GM19099 (cell line): ENCODE measurements around the gene GALNT6.

Experiments
- POLR2A ChIP-seq: IDR thresholded peaks from 3 replicates; pipeline ENCODE4 v1.6.1; 2011; ENCODE audit warnings: low read depth; ENCODE audit not compliant: insufficient read length; ENCODE audit errors: extremely low read depth

Gene GALNT6

DNA sequence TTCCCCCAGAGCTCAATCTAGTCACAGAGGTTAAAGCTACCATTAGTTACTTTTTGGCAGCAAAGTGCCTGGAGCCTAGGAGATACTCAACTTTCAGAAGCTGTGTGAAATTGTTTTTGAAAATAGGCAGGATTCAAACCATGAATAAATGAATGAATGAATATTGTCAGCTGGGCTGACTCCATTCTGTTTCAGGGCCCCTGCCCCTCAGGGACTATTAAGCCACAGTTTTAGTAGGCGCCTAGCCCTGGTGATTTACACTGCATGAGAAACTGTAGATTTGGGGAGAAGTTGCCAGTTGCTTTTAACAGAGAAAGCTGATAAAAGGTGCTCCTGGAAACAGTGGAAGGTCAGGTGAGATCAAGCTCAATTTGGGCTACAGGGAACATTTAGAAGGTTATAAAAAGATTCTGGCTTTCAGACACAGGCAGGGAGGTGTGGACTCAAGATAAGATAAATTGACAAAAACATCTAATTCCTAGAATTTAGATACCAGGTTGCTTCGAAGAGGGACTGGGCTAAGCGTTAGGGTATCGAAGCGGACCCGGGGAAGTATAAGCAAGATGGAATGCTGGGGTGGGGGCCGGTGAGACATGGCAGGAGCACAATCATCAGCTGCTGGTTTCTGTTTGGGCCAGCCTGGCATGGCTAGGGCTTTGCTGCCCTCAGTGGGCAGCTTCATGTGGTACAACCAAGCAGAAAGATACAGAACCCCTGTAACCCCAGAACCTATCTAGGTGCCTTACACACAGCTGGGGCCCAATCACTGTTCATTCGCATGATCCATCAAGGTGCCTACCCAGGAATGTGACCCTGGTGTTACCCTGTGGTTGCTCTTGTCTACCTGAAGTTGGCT lies 29.8 kb downstream of the GALNT6 start:
- TF ChIP-seq POLR2A: no peak

DNA sequence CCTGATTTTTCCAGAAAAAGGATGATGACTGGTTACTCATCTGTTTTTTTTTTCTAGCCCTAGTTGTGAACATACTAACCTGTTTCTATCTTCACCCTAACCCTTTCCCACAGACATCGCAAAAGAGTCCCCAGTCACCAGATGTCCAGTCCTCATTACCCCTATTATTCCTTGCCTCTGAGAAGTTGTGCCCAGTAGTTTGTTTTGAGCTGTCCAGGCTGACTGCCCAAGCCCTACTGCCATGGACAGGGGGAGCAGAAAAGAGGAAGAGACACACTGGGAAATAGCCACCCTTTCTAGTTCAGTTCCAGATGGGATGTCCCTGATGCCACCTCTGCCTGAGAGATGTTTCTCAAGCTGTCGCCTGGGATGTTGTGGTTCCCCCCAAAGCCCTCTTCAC lies 30.9 kb downstream of the GALNT6 start:
- no peak for TF ChIP-seq POLR2A

DNA sequence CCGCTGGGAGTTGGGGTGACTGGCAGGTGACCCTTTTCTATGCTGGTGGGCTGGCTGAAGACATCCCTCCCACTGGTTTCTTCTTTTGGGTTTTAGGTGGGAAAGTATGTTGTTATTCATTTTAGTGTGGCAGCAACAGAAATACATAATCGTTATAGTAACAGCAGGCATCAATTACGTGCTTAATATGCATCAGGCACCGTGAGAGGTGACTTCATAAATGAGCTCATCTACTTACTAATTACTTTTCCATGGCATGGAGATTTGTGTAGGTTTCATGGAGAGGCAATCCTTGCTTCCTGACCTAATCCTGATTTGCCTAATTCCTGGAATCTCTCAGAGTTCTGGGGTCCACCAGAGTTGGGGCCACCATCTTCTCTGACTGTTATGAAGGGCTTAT lies 31.4 kb downstream of the GALNT6 start:
- TF ChIP-seq POLR2A: no peak

DNA sequence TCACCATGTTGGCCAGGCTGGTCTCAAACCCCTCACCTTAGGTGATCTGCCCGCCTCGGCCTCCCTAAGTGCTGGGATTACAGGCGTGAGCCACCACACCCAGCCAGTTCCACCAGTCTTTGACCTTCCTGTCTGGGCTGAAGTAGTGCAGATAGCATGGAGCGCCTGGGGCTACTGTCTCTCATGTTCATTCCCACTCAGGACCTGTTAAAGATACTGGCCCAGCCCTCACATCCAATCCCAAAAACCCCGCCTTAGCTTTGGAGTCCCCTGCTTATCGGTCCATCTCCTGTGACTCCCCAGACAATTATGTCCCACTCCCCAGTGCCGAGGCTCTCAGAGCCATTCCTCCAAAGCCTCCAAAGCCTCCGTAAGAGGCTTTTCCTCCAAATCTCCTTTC lies 32.7 kb downstream of the GALNT6 start:
- no peak for TF ChIP-seq POLR2A

DNA sequence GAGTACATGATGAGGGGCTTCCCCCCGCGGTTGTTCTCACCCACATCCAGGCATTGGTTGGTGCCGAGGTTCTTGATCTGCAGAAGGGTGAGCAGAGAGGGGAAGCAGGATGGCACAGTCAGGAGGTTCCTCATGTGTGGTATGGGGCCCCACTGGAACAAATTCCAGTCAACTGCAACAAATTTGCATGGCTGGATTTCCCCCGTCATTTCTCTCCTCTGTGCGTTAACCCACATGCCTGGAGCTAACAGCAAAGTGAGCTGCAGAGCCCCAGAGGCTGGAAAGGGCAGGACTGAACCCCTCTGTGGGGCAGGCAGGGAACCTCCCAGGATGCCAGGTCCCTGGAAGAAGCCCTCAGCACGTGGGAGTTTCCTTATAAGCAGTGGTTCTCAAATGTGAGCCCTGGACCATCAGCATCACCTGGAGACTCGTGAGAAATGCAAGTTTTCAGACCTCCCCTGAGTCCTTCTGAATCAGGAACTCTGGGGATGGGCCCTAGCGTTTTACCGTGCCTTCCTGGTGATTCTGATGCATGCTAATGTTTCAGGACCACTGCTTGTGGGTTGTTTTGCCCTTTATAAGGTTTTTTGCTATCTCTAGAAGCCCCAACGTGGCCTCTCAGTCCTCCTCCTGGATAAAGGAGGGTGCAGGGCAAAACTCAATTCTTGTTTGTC lies 33.7 kb downstream of the GALNT6 start:
- no peak for TF ChIP-seq POLR2A

DNA sequence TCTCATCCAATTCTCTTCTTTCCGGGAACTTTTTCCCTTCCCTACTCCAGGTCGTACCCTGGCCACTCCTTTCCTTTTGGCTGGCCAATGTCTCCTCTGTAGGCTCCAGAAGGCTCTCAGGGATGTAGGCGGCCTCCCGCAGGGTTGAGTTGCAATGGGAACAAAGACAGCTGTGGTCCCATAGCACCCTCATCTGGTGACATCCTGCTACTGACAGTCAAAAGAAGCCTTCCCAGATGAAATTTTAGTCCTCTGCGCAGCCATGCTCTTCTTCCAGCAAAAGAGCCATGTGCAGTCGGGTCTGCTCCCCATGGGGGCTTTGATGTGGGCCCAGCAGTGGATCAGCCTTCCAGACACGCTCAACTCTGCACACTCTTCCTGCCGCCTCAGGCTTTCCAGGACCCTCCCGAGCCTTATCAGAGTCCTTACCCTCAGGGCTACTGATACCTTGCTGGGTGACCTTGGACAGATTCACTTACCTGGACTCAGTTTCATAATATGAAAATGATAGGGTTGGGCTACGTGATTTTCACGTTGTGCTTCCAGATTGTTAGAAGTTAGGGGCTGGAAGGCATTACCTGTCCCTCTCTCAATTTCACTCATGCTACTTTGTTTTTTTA lies 39.2 kb downstream of the GALNT6 start:
- no peak for TF ChIP-seq POLR2A

DNA sequence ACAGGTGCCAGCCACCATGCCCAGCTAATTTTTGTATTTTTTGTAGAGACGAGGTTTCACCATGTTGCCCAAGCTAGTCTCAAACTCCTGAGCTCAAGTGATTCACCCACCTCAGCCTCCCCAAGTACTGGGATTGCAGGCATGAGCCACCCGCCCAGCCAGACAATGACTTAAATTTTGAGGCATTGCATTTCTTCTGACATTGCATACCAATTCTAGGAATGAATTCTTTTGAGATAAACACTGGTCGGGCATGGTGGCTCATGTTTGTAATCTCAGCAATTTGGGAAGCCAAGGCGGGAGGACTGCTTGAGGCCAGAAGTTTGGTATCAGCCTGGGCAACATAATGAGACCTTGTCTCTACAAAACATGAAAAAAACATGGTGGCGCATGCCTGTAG lies 42.2 kb downstream of the GALNT6 start:
- no peak for TF ChIP-seq POLR2A

DNA sequence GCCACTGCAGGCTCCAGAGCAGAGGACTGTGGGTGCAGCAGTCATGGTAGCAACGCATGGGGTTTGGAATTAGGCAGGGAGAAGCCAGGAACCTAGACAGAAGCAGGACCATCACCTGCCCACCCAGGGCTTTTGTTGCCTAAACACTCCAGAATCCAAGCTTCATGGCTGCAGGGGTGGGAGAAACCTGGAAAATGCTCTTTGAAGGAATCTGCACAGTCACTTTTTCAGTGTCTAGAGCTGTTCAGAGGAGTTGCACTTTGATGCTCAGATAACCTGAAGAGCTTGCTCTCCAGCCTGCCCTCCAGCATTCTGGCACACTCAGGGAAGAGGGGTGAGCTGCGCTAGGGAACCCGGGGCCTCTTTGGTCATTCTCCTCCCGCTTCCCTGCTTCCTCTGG lies 43.1 kb downstream of the GALNT6 start:
- no peak for TF ChIP-seq POLR2A

DNA sequence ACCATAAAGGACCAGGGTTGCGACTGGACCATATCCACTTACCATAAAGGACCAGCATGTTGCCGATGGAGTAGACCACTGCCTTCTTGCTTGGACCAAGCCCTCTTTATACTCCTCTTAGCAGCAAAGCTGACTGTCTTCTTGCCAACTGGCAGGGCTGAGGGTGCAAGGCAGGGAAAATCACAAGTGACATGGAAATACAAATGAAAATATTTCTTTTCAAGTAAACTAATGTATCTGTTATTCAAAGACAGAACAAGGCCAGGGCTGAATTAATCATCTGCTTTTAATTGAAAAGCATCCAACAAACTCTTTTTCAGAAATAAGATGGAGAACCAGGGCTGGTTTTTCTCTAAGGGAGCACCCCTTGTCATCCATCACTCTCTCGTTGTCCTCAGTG lies 44.6 kb downstream of the GALNT6 start, which contains the start of gene CELA1:
Gene CELA1 (minus strand): TSS at position 99 of the 400 bp plus-strand sequence. CDS start 41 bp downstream, at position 58.
- no peak for TF ChIP-seq POLR2A

DNA sequence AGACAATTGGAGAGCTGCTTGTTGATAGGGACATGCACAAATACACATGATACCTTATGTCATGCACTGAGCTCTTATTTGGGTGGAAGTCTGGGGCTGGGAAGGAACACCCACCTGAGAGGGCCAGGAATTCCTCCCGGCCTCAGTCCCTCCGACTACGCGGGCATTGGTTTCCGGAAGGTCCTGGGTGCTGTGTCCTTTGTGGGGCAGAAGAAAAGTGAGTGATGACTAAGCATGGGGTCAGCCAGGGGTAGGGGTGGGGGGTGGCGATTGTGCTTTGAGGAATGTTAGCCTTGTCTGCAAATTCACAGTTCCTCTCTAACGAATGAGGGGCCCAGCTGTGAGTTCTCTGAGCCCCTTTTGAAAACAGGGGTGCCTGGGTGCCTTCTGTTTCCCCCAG lies 45.5 kb downstream of the GALNT6 start:
- no peak for TF ChIP-seq POLR2A

DNA sequence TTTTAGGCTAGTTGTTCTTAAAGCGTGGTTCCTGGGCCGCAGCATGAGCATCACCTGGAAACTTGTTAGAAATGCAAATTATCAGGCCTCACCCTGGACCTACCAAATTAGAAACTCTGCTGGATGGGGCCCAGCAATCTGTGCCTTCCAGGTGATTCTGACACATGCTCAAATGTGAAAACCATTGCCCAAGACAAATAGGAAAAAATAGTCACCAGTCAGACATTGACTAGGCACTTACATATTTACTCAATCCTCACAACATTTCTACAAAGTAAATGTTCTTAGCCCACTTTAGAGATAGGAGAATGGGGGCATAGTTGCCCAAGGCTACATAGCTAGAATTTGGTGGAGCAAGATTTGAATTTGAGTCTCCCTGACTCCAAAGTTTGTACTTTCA lies 48.0 kb downstream of the GALNT6 start:
- no peak for TF ChIP-seq POLR2A

DNA sequence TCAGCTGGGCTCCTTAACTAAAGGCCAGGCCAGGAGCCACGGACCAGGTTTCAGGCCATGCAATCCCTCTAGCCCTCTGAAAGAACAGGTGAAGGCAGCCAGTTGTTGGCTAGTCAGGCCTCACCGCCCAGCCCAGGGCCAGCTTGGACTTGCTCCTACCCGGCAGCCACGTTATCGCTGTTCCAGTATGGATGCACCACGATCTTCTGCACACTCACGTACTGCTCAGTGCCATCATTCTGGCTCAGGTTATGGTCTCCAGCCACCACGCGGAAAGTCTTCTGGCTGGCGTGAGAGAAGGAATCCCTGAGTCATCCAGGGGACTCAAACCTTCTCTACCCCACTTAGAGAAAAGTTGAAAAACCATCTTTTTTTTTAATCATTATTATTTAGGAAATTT lies 48.8 kb downstream of the GALNT6 start:
- TF ChIP-seq POLR2A: no peak

DNA sequence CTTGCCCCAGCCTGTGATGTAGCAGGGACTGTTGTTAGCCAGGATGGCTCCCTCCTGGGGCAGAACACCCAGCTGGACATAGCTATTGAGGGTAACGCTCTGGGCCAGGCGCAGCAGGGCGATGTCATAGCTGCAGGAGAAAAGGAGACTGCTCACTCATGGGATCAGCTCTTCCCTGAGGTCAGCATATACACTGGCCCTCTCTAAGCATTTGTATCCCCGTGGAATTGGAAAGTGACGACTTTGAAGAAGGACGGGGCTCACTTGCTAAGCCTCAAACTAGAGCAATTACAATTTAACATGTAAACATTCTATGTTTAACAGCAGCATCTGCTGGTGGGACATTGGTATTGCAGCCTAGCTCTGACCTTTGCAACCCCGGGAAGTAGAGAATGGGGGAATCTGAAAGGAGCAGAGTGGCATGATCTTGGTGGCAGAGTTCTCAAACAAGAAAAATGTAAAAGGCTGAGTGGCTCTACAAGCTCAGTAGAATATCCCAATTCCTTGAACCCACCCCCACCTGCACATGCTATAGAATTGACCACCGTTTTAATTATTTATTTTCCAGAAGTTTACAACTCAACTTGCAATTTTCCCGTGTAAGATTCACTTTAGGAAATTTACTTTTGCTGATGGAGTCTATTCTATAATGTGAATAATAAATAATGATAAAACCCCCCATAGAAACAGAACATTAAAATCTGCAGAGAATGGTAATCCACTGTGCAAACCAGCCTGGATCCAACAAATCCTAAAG lies 49.8 kb downstream of the GALNT6 start:
- no peak for TF ChIP-seq POLR2A

DNA sequence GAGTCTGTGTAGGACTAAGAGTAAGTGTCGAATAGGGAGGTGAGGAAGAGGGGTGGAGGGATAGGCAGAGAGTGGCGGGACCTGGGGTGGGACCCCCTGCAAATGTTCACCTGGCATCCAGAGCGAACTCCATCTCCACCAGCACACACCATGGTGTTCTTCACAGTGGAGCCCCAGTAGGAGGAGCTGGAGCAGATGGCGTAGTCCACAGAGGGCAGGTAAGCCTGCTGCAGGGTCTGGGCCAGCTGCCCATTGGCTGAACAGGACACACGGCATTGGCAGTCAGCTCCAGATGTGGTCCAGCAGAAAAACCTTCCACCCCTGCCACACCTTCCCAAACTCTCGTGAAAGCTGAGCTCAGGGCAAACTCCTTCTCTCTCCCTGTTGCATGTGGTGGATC lies 51.5 kb downstream of the GALNT6 start:
- TF ChIP-seq POLR2A: no peak

DNA sequence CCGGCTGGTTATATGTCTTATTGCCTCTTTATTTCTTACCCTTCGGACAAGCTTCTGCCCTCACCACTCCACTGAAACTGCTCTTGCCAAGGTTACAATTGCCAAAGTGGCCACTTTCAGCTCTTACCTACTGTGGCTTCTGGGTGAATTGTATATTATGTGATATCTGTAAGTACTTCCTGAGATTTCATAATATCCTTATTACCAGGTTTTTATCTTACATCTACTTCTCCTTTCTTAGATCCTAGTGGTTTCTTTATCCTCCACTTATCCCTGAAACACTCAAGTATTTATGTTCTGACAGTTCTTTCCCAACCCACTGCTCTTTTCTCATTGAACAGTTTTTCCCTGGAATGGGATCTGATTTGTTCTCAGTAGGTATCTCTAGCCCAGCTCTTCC lies 55.3 kb downstream of the GALNT6 start:
- no peak for TF ChIP-seq POLR2A

DNA sequence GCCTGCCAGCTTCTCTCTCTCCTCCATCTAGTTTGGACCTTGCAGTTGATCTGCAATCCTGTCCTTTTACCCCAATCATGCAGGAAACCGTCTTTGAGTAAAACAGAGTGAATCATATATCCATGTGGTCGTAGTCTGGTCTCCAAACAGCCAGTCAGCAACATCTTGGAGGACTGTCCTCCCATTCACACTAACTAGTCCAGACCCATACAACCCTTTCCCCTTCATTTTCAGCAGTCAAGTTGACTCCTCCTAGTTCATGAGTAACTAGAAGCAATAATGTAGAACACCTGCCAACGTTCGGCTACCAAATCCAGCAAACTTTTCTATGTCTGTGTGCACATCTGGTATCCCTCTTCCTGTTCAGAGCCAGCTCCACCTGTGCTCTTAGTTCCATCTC lies 56.4 kb downstream of the GALNT6 start:
- no peak for TF ChIP-seq POLR2A

DNA sequence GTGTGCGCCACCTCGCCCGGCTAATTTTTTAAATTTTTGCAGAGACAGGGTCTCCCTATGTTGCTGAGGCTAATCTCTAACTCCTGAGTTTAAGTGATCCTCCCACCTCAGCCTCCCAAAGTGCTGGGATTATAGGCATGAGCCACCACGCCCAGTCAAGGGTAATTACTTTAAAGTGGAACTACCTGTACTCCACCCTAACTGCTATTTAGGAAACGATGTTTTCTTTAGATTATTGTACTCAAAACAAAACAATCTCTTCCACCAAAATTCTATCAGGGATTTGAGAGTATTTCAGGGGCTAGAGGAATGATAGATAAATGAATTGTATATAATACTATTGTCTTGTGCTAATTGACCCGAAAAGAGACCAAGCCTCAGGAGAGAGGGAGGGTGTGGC lies 57.7 kb downstream of the GALNT6 start:
- TF ChIP-seq POLR2A: no peak
